Panc1 (cell line): ENCODE results near the gene NATD1.

Experiments used
- POLR2AphosphoS5 ChIP-seq: IDR thresholded peaks from 2 replicates; pipeline ENCODE4 v1.6.1; 2012; ENCODE audit warnings: mild to moderate bottlenecking, low read depth, low read length, moderate library complexity
- SIN3A ChIP-seq: IDR thresholded peaks from 2 replicates; pipeline ENCODE4 v1.6.1; 2012; ENCODE audit warnings: low read depth, mild to moderate bottlenecking, low read length, moderate library complexity, borderline replicate concordance; ENCODE audit not compliant: insufficient read depth
- TF ChIP-seq, protein P1 (sequence below): fragments of 450-650 bp; IDR thresholded peaks from 2 replicates; pipeline ENCODE4 v1.5.1; 2017; ENCODE audit warnings: mild to moderate bottlenecking
- TF ChIP-seq, protein P2 (sequence below), 2 experiments: IDR thresholded peaks; 2 replicates each; pipeline ENCODE4 v1.6.1; 2011 to 2012; ENCODE audit warnings: low read depth in 2 of 2, control low read depth in 1 of 2, low read length in 1 of 2, mild to moderate bottlenecking in 1 of 2, moderate library complexity in 1 of 2; ENCODE audit not compliant: insufficient read depth in 1 of 2

- TF ChIP-seq, protein P1, sequence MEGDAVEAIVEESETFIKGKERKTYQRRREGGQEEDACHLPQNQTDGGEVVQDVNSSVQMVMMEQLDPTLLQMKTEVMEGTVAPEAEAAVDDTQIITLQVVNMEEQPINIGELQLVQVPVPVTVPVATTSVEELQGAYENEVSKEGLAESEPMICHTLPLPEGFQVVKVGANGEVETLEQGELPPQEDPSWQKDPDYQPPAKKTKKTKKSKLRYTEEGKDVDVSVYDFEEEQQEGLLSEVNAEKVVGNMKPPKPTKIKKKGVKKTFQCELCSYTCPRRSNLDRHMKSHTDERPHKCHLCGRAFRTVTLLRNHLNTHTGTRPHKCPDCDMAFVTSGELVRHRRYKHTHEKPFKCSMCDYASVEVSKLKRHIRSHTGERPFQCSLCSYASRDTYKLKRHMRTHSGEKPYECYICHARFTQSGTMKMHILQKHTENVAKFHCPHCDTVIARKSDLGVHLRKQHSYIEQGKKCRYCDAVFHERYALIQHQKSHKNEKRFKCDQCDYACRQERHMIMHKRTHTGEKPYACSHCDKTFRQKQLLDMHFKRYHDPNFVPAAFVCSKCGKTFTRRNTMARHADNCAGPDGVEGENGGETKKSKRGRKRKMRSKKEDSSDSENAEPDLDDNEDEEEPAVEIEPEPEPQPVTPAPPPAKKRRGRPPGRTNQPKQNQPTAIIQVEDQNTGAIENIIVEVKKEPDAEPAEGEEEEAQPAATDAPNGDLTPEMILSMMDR = no peak
- TF ChIP-seq POLR2AphosphoS5 (no peak), SIN3A (no peak)
- TF ChIP-seq, protein P2, sequence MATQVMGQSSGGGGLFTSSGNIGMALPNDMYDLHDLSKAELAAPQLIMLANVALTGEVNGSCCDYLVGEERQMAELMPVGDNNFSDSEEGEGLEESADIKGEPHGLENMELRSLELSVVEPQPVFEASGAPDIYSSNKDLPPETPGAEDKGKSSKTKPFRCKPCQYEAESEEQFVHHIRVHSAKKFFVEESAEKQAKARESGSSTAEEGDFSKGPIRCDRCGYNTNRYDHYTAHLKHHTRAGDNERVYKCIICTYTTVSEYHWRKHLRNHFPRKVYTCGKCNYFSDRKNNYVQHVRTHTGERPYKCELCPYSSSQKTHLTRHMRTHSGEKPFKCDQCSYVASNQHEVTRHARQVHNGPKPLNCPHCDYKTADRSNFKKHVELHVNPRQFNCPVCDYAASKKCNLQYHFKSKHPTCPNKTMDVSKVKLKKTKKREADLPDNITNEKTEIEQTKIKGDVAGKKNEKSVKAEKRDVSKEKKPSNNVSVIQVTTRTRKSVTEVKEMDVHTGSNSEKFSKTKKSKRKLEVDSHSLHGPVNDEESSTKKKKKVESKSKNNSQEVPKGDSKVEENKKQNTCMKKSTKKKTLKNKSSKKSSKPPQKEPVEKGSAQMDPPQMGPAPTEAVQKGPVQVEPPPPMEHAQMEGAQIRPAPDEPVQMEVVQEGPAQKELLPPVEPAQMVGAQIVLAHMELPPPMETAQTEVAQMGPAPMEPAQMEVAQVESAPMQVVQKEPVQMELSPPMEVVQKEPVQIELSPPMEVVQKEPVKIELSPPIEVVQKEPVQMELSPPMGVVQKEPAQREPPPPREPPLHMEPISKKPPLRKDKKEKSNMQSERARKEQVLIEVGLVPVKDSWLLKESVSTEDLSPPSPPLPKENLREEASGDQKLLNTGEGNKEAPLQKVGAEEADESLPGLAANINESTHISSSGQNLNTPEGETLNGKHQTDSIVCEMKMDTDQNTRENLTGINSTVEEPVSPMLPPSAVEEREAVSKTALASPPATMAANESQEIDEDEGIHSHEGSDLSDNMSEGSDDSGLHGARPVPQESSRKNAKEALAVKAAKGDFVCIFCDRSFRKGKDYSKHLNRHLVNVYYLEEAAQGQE (IDR thresholded peaks at IDR 0.05; ENCODE audit: insufficient read depth in 1 of 2, low read depth in 2 of 2, low read length in 1 of 2) = no peak
These were observed 39.9 kb upstream of the NATD1 start for GRCh38 chr17:21292867-21293830.
